ENCODE data around the gene EMC8.
A peak's percentile ranks its signal among the peaks of the same experiment; 100 is the strongest.

Gene EMC8

DNA sequence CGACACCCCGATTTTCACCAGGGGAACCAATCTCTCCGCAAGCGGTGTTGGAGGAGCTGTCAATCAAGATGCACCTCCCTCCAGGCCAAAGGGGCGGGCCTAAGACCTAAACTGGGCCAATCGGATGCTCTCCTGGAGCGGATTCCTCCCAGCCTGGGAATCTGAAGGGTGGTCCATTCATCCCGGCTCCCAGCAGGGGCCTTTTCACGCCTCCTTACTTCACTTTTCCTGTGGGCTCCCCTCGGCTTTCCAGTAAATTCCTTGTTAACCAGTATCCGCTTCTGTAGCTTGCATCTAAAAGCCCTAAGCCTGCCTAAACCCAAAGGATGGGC, 65.5 kb downstream of the EMC8 start:
- no peak overlapping the region for H3K27ac ChIP-seq (ENCODE audit: insufficient read depth in 1 of 2, low read depth in 1 of 2, low read length in 2 of 2, poor library complexity in 1 of 2, severe bottlenecking in 2 of 2)
- WGBS (ENCODE audit: insufficient coverage): 87% methylated on average over 11 of the region's 11 CpGs

GRCh38 chr16:85733155-85733838, 66.0 kb downstream of the EMC8 start:
- no peak overlapping the region for H3K27ac ChIP-seq (ENCODE audit: insufficient read depth in 1 of 2, low read depth in 1 of 2, low read length in 2 of 2, poor library complexity in 1 of 2, severe bottlenecking in 2 of 2)
- H3K9me3 ChIP-seq (ENCODE audit: control extremely low read depth in 1 of 5, control insufficient read depth in 4 of 5, insufficient read depth in 2 of 5, low read depth in 1 of 5, low read length in 4 of 5): no peaks in the 10 kb centered on the region
- no peaks in the 10 kb centered on the region for H3K27me3 ChIP-seq (replicated peaks in 2 of 5; ENCODE audit: control insufficient read depth in 4 of 5, insufficient read depth in 5 of 5, low read length in 4 of 5)
- peaks cover 0 to 51% (median 28%) of the 10 kb centered on the region in 4 experiments for H3K4me1 ChIP-seq (ENCODE audit: control extremely low read depth in 1 of 4, control insufficient read depth in 4 of 4, insufficient read depth in 4 of 4, low read length in 3 of 4)
- H3K36me3 ChIP-seq (ENCODE audit: control insufficient read depth in 4 of 4, insufficient read depth in 4 of 4, low read length in 3 of 4): no peaks in the 10 kb centered on the region
- DNase-seq: peak; percentile 12 to 66 (median 58)
- ChIA-PET POLR2A (no interaction called here), CTCF (no interaction called here)
- H3K4me3 ChIP-seq (ENCODE audit: control insufficient read depth in 1 of 7, extremely low read depth in 1 of 7, insufficient read depth in 4 of 7, low read depth in 2 of 7, low read length in 6 of 7): no peak overlapping the region
- 79% methylated on average over 11 of the region's 13 CpGs for WGBS (ENCODE audit: insufficient coverage)

More for the DNA sequence above, 65.5 kb downstream of the EMC8 start:
- ChIA-PET CTCF (interaction anchor here (1.1 kb wide), 1 partner anchor 14 kb away, joined by 4 read pairs; no protein-coding TSS in a partner anchor), POLR2A (no interaction called here)
- no peak overlapping the region for H3K4me3 ChIP-seq (ENCODE audit: control insufficient read depth in 1 of 7, extremely low read depth in 1 of 7, insufficient read depth in 4 of 7, low read depth in 2 of 7, low read length in 6 of 7)
- no peaks in the 10 kb centered on the region for H3K36me3 ChIP-seq (ENCODE audit: control insufficient read depth in 4 of 4, insufficient read depth in 4 of 4, low read length in 3 of 4)
- DNase-seq: no peak
- H3K27me3 ChIP-seq (replicated peaks in 2 of 5; ENCODE audit: control insufficient read depth in 4 of 5, insufficient read depth in 5 of 5, low read length in 4 of 5): no peaks in the 10 kb centered on the region
- H3K4me1 ChIP-seq (ENCODE audit: control extremely low read depth in 1 of 4, control insufficient read depth in 4 of 4, insufficient read depth in 4 of 4, low read length in 3 of 4): peaks cover 0 to 51% (median 28%) of the 10 kb centered on the region in 4 experiments
- H3K9me3 ChIP-seq (ENCODE audit: control extremely low read depth in 1 of 5, control insufficient read depth in 4 of 5, insufficient read depth in 2 of 5, low read depth in 1 of 5, low read length in 4 of 5): no peaks in the 10 kb centered on the region

- CTCF ChIA-PET: interaction anchor here (1.0 to 1.3 kb wide), 3 partner anchors 10 to 28 kb away, joined by 3 read pairs; no protein-coding TSS in a partner anchor
- H3K36me3 ChIP-seq (ENCODE audit: control insufficient read depth in 4 of 4, insufficient read depth in 4 of 4, low read length in 3 of 4): no peaks in the 10 kb centered on the region
- no peak for DNase-seq
- H3K4me1 ChIP-seq (ENCODE audit: control extremely low read depth in 1 of 4, control insufficient read depth in 4 of 4, insufficient read depth in 4 of 4, low read length in 3 of 4): peaks cover 0 to 50% (median 27%) of the 10 kb centered on the region in 4 experiments
- H3K27me3 ChIP-seq (replicated peaks in 2 of 5; ENCODE audit: control insufficient read depth in 4 of 5, insufficient read depth in 5 of 5, low read length in 4 of 5): no peaks in the 10 kb centered on the region
- no peak overlapping the region for H3K27ac ChIP-seq (ENCODE audit: insufficient read depth in 1 of 2, low read depth in 1 of 2, low read length in 2 of 2, poor library complexity in 1 of 2, severe bottlenecking in 2 of 2)
- 92% methylated on average over 5 of the region's 5 CpGs for WGBS (ENCODE audit: insufficient coverage)
- no peak overlapping the region for H3K4me3 ChIP-seq (ENCODE audit: control insufficient read depth in 1 of 7, extremely low read depth in 1 of 7, insufficient read depth in 4 of 7, low read depth in 2 of 7, low read length in 6 of 7)
- no peaks in the 10 kb centered on the region for H3K9me3 ChIP-seq (ENCODE audit: control extremely low read depth in 1 of 5, control insufficient read depth in 4 of 5, insufficient read depth in 2 of 5, low read depth in 1 of 5, low read length in 4 of 5)
- POLR2A ChIA-PET: no interaction called here
Observed at GRCh38 chr16:85731179-85731578, 68.2 kb downstream of the EMC8 start.

DNA sequence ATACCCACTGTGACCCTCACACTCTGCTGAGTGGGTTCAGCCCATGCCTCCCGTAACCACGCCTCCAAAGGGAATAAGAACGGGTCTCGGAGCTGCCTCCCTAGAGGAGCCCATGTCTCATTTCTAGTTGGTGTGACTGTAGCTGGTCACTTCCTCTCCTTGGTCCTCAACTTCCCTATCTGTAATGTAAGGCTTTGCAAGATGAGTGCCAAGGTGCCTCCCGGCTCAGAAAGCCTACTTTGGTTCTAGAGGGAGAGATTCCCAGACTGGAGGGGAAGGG, 69.2 kb downstream of the EMC8 start:
- no peak for DNase-seq
- ChIA-PET POLR2A (no interaction called here), CTCF (interaction anchor here (1.0 to 1.3 kb wide), 3 partner anchors 9 to 292 kb away, joined by 3 read pairs; no protein-coding TSS in a partner anchor)
- Histone ChIP-seq H3K9me3 (ENCODE audit: control extremely low read depth in 1 of 5, control insufficient read depth in 4 of 5, insufficient read depth in 2 of 5, low read depth in 1 of 5, low read length in 4 of 5) (no peaks in the 10 kb centered on the region), H3K4me3 (ENCODE audit: control insufficient read depth in 1 of 7, extremely low read depth in 1 of 7, insufficient read depth in 4 of 7, low read depth in 2 of 7, low read length in 6 of 7) (no peak overlapping the region), H3K36me3 (ENCODE audit: control insufficient read depth in 4 of 4, insufficient read depth in 4 of 4, low read length in 3 of 4) (no peaks in the 10 kb centered on the region), H3K27me3 (replicated peaks in 2 of 5; ENCODE audit: control insufficient read depth in 4 of 5, insufficient read depth in 5 of 5, low read length in 4 of 5) (no peaks in the 10 kb centered on the region), H3K27ac (ENCODE audit: insufficient read depth in 1 of 2, low read depth in 1 of 2, low read length in 2 of 2, poor library complexity in 1 of 2, severe bottlenecking in 2 of 2) (no peak overlapping the region), H3K4me1 (ENCODE audit: control extremely low read depth in 1 of 4, control insufficient read depth in 4 of 4, insufficient read depth in 4 of 4, low read length in 3 of 4) (peaks cover 0 to 39% (median 17%) of the 10 kb centered on the region in 4 experiments)
- WGBS (ENCODE audit: insufficient coverage): 94% methylated on average over 3 of the region's 5 CpGs

DNA sequence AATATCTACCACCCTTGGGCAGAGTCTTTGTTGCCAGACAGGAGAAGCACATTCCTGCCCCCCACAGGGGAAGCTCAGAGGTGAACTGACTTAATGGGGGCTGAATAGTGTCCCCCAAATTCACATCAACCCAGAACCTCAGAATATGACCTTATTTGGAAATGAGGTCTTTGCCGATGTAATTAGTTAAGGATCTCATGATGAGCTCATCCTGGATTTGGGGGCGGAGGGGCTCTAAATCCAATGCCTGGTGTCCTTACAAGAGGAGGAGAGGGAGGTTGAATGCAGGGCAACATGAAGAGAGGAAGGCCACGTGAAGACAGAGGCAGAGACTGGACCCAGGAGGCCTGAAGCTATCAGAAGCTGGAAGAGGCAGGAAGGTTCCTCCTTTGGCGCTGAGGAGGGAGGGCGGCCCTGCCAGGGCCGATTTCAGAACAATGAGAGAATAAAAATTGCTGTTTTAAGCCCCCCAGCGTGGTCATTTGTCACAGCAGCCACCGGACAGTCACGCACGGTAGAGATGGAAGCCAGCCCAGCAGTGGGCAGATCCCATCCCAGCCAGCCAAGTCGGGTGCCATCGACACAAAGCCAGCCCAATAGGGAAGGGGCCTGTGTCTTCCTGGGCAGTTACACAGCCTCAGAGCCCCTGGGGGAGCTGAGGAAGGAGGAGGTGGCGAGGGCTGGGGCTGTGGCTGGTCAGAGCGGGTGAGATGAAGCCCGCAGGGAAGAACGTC, 69.7 kb downstream of the EMC8 start:
- WGBS (ENCODE audit: insufficient coverage): 79% methylated on average over 14 of the region's 16 CpGs
- ChIA-PET CTCF (interaction anchor here (0.6 to 1.5 kb wide), 3 partner anchors 12 to 293 kb away, joined by 3 read pairs; no protein-coding TSS in a partner anchor), POLR2A (no interaction called here)
- Histone ChIP-seq H3K4me1 (ENCODE audit: control extremely low read depth in 1 of 4, control insufficient read depth in 4 of 4, insufficient read depth in 4 of 4, low read length in 3 of 4) (peaks cover 0 to 34% (median 12%) of the 10 kb centered on the region in 4 experiments), H3K9me3 (ENCODE audit: control extremely low read depth in 1 of 5, control insufficient read depth in 4 of 5, insufficient read depth in 2 of 5, low read depth in 1 of 5, low read length in 4 of 5) (no peaks in the 10 kb centered on the region), H3K27me3 (replicated peaks in 2 of 5; ENCODE audit: control insufficient read depth in 4 of 5, insufficient read depth in 5 of 5, low read length in 4 of 5) (no peaks in the 10 kb centered on the region), H3K4me3 (ENCODE audit: control insufficient read depth in 1 of 7, extremely low read depth in 1 of 7, insufficient read depth in 4 of 7, low read depth in 2 of 7, low read length in 6 of 7) (no peak overlapping the region), H3K36me3 (ENCODE audit: control insufficient read depth in 4 of 4, insufficient read depth in 4 of 4, low read length in 3 of 4) (no peaks in the 10 kb centered on the region), H3K27ac (ENCODE audit: insufficient read depth in 1 of 2, low read depth in 1 of 2, low read length in 2 of 2, poor library complexity in 1 of 2, severe bottlenecking in 2 of 2) (no peak overlapping the region)
- DNase-seq: no peak

DNA sequence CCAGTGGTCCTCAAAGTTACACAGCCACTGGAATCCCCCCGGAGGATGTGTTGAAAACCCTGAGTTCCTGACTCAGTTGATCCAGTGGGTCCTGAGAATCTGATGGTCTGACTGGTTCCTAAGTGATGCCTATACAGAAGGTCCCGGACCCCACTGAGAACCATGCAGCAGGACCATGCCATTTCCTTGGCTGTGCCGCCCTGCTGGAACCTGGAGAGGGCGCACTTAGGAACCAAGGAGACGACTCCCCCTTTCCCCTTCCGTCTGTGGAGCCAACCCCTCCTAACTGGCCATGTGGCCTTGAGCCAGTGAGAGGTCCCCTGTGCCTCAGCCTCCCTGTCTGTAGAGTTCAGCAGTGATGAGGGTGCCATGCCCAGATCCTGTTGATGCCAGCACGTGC, 70.5 kb downstream of the EMC8 start:
- Histone ChIP-seq H3K4me1 (ENCODE audit: control extremely low read depth in 1 of 4, control insufficient read depth in 4 of 4, insufficient read depth in 4 of 4, low read length in 3 of 4) (peaks cover 0 to 27% (median 5%) of the 10 kb centered on the region in 4 experiments), H3K27me3 (replicated peaks in 2 of 5; ENCODE audit: control insufficient read depth in 4 of 5, insufficient read depth in 5 of 5, low read length in 4 of 5) (no peaks in the 10 kb centered on the region), H3K9me3 (ENCODE audit: control extremely low read depth in 1 of 5, control insufficient read depth in 4 of 5, insufficient read depth in 2 of 5, low read depth in 1 of 5, low read length in 4 of 5) (no peaks in the 10 kb centered on the region), H3K27ac (ENCODE audit: insufficient read depth in 1 of 2, low read depth in 1 of 2, low read length in 2 of 2, poor library complexity in 1 of 2, severe bottlenecking in 2 of 2) (no peak overlapping the region), H3K4me3 (ENCODE audit: control insufficient read depth in 1 of 7, extremely low read depth in 1 of 7, insufficient read depth in 4 of 7, low read depth in 2 of 7, low read length in 6 of 7) (no peak overlapping the region), H3K36me3 (ENCODE audit: control insufficient read depth in 4 of 4, insufficient read depth in 4 of 4, low read length in 3 of 4) (no peaks in the 10 kb centered on the region)
- DNase-seq: no peak
- ChIA-PET POLR2A (no interaction called here), CTCF (interaction anchor here (1.5 kb wide), 1 partner anchor 11 kb away, joined by 3 read pairs; no protein-coding TSS in a partner anchor)
- 89% methylated on average over 7 of the region's 7 CpGs for WGBS (ENCODE audit: insufficient coverage)

Measured in common myeloid progenitor, CD34-positive (primary cell).